ENCODE data around the gene ORM2.
"Not testable (repeated sequence)": the region's sequence is repeated elsewhere in the genome, so short reads cannot be mapped to it uniquely, and the experiment has no call there.

ORM2 gene

DNA sequence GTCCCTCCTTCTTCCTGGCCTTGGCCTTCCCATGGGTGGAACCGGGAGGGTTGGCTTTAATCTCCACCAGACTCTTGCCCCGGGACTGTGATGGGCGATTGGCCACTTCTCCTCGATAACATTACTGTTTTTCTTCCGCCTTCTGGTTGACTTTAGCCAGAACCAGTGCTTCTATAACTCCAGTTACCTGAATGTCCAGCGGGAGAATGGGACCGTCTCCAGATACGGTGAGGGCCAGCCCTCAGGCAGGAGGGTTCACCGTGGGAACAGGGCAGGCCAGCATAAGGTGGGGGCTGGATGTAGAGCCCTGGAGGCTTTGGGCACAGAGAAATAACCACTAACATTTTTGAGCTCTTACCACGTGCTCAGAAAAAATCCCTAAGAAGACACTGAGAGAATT, 967 bp downstream of the ORM2 start:
- DNase-seq (ENCODE audit: low read depth in 1 of 2, low spot score in 1 of 2) = no peak

DNA sequence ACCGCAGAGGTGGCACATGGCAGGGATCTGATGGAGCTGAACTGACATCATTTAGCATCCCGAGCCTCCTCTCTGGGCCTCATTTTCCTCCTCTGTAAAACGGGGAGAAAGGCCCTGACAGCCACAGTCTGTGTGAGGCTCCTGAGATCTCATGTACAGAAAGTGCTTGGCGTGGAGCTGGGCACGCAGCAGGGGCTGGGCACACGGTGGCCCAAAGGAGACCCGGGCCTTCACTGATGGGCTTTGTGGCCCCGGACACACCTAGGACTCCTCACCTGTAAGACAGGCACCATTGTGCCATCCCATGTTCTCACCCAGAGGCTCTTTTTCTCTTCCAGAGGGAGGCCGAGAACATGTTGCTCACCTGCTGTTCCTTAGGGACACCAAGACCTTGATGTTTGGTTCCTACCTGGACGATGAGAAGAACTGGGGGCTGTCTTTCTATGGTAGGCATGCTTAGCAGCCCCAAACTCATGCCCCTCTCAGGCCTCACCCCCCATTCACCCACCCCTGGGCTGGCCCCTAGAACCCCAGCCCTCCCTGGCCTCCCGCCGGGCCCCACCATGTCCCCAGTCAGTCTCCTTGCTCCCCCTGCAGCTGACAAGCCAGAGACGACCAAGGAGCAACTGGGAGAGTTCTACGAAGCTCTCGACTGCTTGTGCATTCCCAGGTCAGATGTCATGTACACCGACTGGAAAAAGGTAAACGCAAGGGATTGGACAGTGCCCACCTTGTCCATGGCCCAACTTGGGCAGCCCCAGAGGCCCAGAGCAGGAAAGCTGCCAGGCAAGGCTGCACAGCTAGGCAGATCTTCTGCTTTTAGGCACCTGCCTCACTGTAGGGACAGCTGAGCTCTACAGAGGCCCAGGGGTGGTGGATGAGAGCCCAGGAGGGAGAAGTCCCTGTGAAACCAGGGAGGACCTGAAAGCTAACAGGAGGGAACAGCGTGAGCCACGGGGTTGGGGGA, 1.8 kb downstream of the ORM2 start:
- DNase-seq (ENCODE audit: low read depth in 1 of 2, low spot score in 1 of 2) = not testable (repeated sequence)

- DNase-seq (ENCODE audit: low read depth in 1 of 2, low spot score in 1 of 2) = not testable (repeated sequence)
Measured at GRCh38 chr9:114332474-114333040, 2.9 kb downstream of the ORM2 start.

- DNase-seq (ENCODE audit: low read depth in 1 of 2, low spot score in 1 of 2) = not testable (repeated sequence)
Measured at GRCh38 chr9:114333718-114334117, 4.0 kb downstream of the ORM2 start.

GRCh38 chr9:114334490-114334889, 4.8 kb downstream of the ORM2 start:
- no peak for DNase-seq (ENCODE audit: low read depth in 1 of 2, low spot score in 1 of 2)

GRCh38 chr9:114335745-114336144, 6.1 kb downstream of the ORM2 start:
- no peak for DNase-seq (ENCODE audit: low read depth in 1 of 2, low spot score in 1 of 2)

DNA sequence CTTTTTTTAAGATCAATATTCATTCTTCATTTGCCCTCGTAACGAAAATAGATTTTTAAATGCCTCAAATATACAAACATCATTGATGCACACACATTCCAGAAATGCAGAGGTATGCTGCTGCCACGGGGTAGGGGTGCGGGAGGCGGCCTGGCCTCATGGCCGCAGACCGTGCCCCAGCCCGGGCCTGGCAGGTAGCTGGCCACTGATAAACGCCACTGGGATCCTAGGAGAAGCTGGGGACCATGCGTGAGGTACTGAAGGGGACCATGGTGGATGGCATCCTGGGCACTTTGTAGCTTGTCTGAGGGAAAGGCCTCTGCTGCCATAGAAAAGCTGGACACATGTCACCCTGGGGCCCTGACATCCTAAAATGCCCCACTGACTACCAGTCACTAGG, 6.5 kb downstream of the ORM2 start:
- DNase-seq (ENCODE audit: low read depth in 1 of 2, low spot score in 1 of 2) = no peak

- DNase-seq (ENCODE audit: low read depth in 1 of 2, low spot score in 1 of 2) = no peak
Measured at GRCh38 chr9:114336699-114337395, 7.2 kb downstream of the ORM2 start.

DNA sequence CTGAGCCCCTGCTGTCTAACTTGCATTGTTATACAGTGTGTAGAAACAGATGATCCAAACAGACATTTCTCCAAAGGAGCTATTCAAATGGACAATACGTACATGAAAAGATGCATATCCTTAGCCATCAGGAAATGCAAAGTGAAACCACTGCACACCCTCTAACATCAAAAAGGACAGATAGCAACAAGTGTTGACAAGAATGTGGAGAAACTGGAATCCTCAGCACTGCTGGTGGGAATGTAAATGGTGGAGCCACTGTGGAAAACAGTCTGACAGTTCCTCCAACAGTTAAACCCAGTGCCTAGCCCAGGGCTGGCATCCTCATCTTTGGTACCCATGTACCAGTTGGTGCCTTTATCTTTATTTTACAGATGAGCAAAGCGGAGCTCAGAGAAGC, 8.5 kb downstream of the ORM2 start:
- DNase-seq (ENCODE audit: low read depth in 1 of 2, low spot score in 1 of 2) = no peak

- peak; percentile 28 to 30 for DNase-seq (ENCODE audit: low read depth in 1 of 2, low spot score in 1 of 2)
Measured at GRCh38 chr9:114339130-114339908, 9.7 kb downstream of the ORM2 start.

GRCh38 chr9:114341152-114341830, 11.6 kb downstream of the ORM2 start:
- no peak for DNase-seq (ENCODE audit: low read depth in 1 of 2, low spot score in 1 of 2)

GRCh38 chr9:114341991-114342390, 12.3 kb downstream of the ORM2 start:
- no peak for DNase-seq (ENCODE audit: low read depth in 1 of 2, low spot score in 1 of 2)

DNA sequence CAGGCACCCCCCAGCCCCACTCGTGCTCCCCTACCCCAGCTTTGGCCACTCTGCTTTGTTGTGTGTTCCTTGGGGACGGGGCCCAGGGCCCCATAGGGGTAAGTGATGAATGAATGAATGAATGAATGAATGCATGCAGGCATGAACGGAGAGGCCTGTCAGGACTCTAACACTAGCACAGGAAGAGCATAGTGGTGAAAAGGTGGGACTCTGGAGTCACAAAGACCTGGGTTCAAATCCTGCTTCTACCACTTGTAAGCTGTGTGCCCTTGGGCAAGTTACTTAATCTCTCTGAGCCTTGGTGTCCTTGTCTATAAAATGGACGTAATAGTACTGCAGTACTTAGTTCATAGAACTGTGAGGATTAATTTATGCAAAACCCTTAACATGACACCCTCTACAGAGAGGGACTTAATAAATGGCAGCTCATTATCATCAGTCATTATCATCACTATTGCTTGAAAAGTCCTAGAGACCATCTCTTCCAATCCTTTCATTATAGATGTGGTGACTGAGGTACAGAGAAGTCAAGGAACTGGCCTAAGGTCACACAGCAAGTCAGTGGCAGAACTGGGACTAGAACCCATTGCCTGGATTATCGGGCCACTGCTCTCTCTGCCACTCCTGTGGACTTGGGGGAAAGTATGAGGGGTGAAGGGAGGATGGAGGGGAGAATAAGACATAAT, 13.2 kb downstream of the ORM2 start:
- DNase-seq (ENCODE audit: low read depth in 1 of 2, low spot score in 1 of 2) = no peak

GRCh38 chr9:114343471-114344187, 14.0 kb downstream of the ORM2 start:
- DNase-seq (ENCODE audit: low read depth in 1 of 2, low spot score in 1 of 2) = no peak

GRCh38 chr9:114344188-114344566, 14.5 kb downstream of the ORM2 start:
- DNase-seq (ENCODE audit: low read depth in 1 of 2, low spot score in 1 of 2) = no peak

DNA sequence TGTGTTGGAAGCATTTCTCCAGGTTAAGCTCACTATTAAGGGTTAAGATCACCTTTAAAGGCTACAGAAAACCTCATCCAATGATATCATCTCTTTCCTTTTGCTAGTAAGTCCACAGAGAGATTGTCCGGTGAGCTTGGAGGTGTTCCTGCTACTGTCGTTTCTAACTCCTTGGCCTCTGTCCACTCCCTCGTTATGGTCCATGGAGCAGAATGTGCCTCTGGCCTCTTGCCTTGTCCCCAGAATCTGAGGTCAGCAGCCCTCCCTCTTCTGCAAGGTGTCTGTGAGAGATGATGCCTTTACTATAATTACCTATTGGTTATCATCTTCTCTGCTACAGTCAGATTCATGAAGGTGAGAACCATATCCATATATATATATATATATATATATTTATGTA, 15.0 kb downstream of the ORM2 start:
- no peak for DNase-seq (ENCODE audit: low read depth in 1 of 2, low spot score in 1 of 2)

GRCh38 chr9:114345493-114346065, 15.9 kb downstream of the ORM2 start:
- DNase-seq (ENCODE audit: low read depth in 1 of 2, low spot score in 1 of 2) = no peak

DNA sequence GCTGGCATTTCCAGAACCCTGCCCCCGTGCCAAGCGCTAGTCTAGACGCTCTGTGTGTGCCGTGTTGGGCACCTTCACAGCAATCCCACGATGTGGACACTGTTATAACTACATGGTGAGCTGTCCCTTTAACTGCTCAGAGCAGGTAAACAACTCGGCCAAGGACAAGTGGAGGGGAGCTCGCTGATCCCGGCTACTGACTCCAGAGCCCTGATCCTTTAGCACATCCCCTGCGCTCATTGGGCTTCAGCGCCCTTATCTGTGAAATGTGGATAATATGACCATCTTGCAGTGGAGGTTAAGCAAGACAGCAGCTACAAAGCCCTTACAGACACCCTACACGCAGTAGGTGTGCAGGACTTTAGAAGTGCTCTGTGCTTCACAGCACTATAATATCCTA, 16.5 kb downstream of the ORM2 start:
- DNase-seq (ENCODE audit: low read depth in 1 of 2, low spot score in 1 of 2) = no peak

DNA sequence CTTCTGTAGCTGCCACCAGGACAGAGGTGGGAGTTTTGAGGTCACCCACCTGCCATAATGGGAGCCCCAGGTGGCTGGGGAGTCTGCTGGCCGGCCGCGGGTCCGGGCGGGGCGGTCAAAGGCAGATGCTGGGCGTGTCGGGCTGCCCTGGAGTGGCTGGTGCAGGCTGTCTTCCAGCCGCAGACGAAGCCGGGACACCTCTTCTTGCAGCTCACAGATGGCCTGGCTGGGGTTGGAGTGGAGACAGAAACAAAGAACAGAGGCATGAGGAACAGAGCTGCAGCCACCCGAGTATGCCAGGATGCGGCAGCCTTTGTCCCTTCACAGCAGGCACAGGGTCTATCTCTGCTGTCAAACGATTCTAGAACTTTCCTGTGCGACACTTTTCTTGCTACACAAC, 18.0 kb downstream of the ORM2 start:
- no peak for DNase-seq (ENCODE audit: low read depth in 1 of 2, low spot score in 1 of 2)
